ENCODE results near the gene KIF12.
"Not testable (repeated sequence)": the region's sequence is repeated elsewhere in the genome, so short reads cannot be mapped to it uniquely, and the experiment has no call there.

The KIF12 gene

GRCh38 chr9:114098936-114099668 is at the start of gene KIF12:
KIF12 (minus strand) TSS chr9:114099292; CDS start chr9:114099276, 16 bp downstream.
- no peak within 1 kb of the TSS for H3K27ac ChIP-seq
- no peak for DNase-seq (ENCODE audit: low read depth, low spot score)

- no peak for DNase-seq (ENCODE audit: low read depth, low spot score)
- H3K27ac ChIP-seq = no peak overlapping the region
These were observed 47.6 kb upstream of the KIF12 start for GRCh38 chr9:114146735-114147134.

GRCh38 chr9:114143234-114143633 is 44.1 kb upstream of the KIF12 start:
- no peak overlapping the region for H3K27ac ChIP-seq
- DNase-seq (ENCODE audit: low read depth, low spot score) = no peak

GRCh38 chr9:114141553-114142402 is 42.7 kb upstream of the KIF12 start:
- DNase-seq (ENCODE audit: low read depth, low spot score) = no peak
- no peak overlapping the region for H3K27ac ChIP-seq

GRCh38 chr9:114140850-114141249 is 41.8 kb upstream of the KIF12 start:
- no peak overlapping the region for H3K27ac ChIP-seq
- DNase-seq (ENCODE audit: low read depth, low spot score) = no peak

- DNase-seq (ENCODE audit: low read depth, low spot score) = no peak
- H3K27ac ChIP-seq = no peak overlapping the region
These were observed 41.3 kb upstream of the KIF12 start for GRCh38 chr9:114140401-114140800.

GRCh38 chr9:114139071-114139470 is 40.0 kb upstream of the KIF12 start:
- DNase-seq (ENCODE audit: low read depth, low spot score) = no peak
- H3K27ac ChIP-seq = no peak overlapping the region

- DNase-seq (ENCODE audit: low read depth, low spot score) = no peak
- no peak overlapping the region for H3K27ac ChIP-seq
These were observed 39.5 kb upstream of the KIF12 start for GRCh38 chr9:114138552-114138971.

- DNase-seq (ENCODE audit: low read depth, low spot score) = no peak
- H3K27ac ChIP-seq = no peak overlapping the region
These were observed 38.7 kb upstream of the KIF12 start for GRCh38 chr9:114137831-114138230.

- DNase-seq (ENCODE audit: low read depth, low spot score) = no peak
- no peak overlapping the region for H3K27ac ChIP-seq
These were observed 35.8 kb upstream of the KIF12 start for GRCh38 chr9:114134827-114135396.

- H3K27ac ChIP-seq = no peak overlapping the region
- DNase-seq (ENCODE audit: low read depth, low spot score) = no peak
These were observed 33.4 kb upstream of the KIF12 start for GRCh38 chr9:114132550-114132918.

GRCh38 chr9:114131808-114132549 is 32.9 kb upstream of the KIF12 start:
- H3K27ac ChIP-seq = no peak overlapping the region
- no peak for DNase-seq (ENCODE audit: low read depth, low spot score)

- DNase-seq (ENCODE audit: low read depth, low spot score) = no peak
- H3K27ac ChIP-seq = no peak overlapping the region
These were observed 31.7 kb upstream of the KIF12 start for GRCh38 chr9:114130624-114131277.

- no peak overlapping the region for H3K27ac ChIP-seq
These were observed 31.0 kb upstream of the KIF12 start for GRCh38 chr9:114130141-114130540.

GRCh38 chr9:114128759-114129158 is 29.7 kb upstream of the KIF12 start:
- DNase-seq (ENCODE audit: low read depth, low spot score); H3K27ac ChIP-seq: not testable (repeated sequence)

More at GRCh38 chr9:114130141-114130540, 31.0 kb upstream of the KIF12 start:
- DNase-seq (ENCODE audit: low read depth, low spot score) = no peak

GRCh38 chr9:114126247-114127060 is 27.4 kb upstream of the KIF12 start:
- H3K27ac ChIP-seq = no peak overlapping the region
- no peak for DNase-seq (ENCODE audit: low read depth, low spot score)

GRCh38 chr9:114125476-114126013 is 26.5 kb upstream of the KIF12 start:
- no peak overlapping the region for H3K27ac ChIP-seq
- no peak for DNase-seq (ENCODE audit: low read depth, low spot score)

- no peak overlapping the region for H3K27ac ChIP-seq
- no peak for DNase-seq (ENCODE audit: low read depth, low spot score)
These were observed 25.8 kb upstream of the KIF12 start for GRCh38 chr9:114124666-114125475.
